GM12874 (cell line): ENCODE data around the gene TMC3.

ENCODE experiments used
- TF ChIP-seq, protein P1 (sequence below): IDR thresholded peaks from 2 replicates; pipeline ENCODE4 v1.5.1; 2011; ENCODE audit warnings: low read depth, mild to moderate bottlenecking, control low read depth, low read length, moderate library complexity; ENCODE audit not compliant: insufficient read depth

TMC3 gene

DNA sequence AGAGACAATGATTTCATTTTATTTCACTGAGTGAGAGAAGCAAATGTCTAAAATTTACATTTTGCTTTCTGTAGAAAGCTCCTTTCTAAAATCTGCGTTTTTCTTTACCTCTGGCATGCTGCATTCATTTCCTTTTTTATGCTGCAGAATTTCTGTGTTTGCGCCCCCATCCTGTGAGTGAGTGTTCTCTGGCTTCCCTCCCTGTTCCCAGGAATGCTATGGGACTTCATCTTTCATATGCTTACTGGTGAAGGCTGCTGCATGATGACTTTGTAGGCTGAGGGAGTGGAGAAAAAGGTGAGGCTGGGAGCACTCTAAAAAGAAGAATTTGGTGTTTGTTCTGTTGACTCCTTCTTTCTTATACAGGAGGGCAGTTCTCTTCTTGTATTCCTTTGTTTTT, 7.7 kb upstream of the TMC3 start:
- TF ChIP-seq, protein P1, sequence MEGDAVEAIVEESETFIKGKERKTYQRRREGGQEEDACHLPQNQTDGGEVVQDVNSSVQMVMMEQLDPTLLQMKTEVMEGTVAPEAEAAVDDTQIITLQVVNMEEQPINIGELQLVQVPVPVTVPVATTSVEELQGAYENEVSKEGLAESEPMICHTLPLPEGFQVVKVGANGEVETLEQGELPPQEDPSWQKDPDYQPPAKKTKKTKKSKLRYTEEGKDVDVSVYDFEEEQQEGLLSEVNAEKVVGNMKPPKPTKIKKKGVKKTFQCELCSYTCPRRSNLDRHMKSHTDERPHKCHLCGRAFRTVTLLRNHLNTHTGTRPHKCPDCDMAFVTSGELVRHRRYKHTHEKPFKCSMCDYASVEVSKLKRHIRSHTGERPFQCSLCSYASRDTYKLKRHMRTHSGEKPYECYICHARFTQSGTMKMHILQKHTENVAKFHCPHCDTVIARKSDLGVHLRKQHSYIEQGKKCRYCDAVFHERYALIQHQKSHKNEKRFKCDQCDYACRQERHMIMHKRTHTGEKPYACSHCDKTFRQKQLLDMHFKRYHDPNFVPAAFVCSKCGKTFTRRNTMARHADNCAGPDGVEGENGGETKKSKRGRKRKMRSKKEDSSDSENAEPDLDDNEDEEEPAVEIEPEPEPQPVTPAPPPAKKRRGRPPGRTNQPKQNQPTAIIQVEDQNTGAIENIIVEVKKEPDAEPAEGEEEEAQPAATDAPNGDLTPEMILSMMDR, result no peak

DNA sequence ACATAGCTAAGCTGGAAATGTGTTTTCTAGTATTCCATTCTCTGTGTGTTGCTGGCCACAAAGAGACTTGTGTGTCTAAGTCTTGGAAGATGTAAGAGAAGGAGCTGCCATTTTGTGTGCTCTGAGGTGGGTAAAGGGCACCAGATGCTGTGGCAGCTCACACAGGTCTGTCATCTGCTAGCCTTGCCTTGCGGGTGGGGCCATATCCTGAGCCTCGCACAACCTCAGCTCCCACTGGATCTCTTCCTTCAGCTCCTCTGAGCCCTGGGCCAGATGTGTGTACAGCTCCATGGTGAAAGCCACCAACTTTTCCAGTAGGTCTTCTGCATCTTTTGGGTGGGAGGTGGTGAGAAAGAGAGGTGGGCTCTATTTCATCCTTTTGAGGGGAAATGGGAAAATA, 6.7 kb upstream of the TMC3 start:
- TF ChIP-seq, protein P1, result no peak

DNA sequence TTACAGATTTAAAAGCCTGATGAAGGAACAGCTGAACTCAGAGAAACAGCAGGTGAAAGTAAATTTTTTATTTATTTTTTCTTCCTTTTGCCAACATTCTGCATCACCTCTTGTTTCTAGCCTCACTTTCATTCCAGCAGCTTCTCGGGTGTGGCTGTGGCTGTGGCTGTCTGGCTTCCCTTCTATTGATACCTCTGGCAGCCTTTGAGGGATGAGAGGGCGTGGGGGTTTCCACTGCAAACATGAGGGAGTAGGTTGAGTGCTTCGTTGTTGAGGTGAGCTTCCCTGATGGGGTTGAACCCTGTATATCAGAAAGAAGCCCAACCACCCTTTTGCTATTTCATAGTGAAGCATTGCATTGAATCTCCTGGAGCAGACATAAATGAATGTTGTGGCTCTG, 6.2 kb upstream of the TMC3 start:
- TF ChIP-seq, protein P1, result no peak

DNA sequence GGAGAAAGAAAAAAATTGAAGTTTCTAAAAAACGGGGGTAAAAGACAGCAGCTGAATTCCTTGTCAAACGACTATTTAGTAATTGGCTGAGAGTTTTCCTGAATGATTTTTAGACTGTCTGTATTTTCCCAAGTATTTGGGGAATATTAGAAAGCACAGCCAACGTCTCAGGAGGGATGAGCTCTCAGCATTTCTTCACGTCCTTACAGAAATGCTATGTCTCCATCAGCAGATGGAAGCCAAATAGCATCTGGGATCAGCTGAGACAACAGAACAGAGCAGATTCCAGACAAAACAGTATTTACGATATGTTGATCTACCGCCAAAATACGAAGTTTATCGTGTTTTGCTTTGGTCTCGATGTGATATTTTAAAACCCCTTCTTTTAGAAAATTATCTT, 5.3 kb upstream of the TMC3 start:
- TF ChIP-seq, protein P1, result no peak

DNA sequence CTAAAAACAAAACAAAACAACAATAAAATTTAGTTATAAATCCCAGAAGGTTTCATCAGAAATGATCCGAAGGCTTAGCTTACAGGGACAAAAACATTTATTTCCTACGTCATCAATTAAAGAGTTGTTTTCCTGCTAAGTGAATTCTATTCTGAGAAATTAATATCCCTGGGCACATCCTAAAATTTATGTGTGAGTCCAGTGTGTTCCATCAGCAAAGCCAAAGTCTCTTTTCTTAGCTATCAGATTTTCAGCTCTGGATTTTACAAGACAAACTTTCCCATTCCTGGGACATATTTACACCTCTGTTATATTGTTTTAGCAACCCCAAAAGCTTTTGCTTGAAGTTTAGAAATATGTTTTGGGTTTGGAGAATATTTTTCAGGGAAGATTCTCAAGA, 4.4 kb upstream of the TMC3 start:
- TF ChIP-seq, protein P1, result no peak

DNA sequence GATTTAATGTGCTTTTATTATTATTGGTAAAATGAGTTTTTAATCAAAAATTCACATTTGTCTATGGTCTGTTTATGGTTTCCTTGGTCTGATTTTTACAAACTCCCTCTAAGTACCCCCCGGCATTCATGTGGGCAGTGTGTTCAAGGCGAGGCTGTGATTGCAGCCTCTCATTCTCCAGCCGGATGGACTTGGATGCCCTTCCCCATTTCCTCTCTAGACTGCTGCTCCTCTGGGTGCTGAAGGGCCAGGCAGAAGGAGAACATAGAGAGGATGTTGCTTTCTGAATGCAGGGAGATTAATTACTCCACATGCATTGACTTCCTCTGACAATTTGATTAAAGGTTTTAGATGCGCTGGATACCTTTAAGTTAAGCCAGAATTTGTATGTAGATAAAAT, 3.9 kb upstream of the TMC3 start:
- TF ChIP-seq, protein P1, result no peak

DNA sequence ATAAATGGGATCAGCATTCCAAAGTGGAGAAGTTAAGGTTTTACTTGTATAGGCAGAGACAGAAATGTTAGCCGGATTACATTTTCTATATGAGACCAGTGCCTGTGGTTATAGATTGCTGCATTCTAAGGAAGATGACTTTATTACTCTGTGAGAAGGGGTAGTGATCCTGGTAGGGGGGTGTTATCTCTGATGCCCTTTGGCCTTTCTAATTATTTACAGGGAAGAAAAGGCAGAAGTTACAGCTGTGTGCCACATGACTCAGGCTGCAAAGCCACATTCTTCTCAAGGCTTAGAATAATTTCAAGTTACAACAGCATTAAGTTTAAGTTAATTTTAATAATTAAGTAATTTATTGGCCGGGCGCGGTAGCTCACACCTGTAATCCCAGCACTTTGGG, 2.2 kb upstream of the TMC3 start:
- TF ChIP-seq, protein P1, result no peak

DNA sequence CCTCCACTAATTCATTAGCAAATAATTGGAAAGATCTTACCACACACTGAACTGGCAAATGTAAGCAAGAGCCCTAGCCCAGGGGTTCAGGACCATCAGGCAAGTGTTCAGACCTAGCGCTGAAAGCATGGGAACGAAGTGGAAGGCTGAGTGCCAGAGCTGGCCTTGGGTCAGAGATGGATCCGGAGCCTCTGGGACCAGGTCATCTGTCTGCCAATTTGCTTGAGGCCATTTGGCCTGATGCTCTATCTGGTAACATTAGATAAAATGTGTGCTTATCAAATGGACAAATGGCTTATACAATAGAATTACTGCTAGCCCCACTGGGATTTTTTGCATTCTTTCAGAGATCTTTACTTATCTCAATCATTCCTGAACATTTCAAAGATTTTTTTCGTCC, 1.4 kb upstream of the TMC3 start:
- TF ChIP-seq, protein P1, result no peak
